Measurements from ENCODE around the gene LAPTM5. TPM values are rescaled to one million over a fixed set of nuclear protein-coding genes. Genes with fewer than 3 reads are reported as not detected.

The LAPTM5 gene
- total RNA-seq, 1 donor from 2014 or later: 0.77 TPM

GRCh38 chr1:30740251-30741238 lies 17.0 kb downstream of the LAPTM5 start:
- Histone ChIP-seq H2AFZ (ENCODE audit: low read depth, low read length) (no peak overlapping the region), H3K27me3 (ENCODE audit: insufficient read depth, low read length) (peaks cover 6% of the 10 kb centered on the region), H3K9ac (ENCODE audit: low read length) (no peak overlapping the region), H3K27ac (ENCODE audit: low read depth, low read length) (no peak overlapping the region), H3K9me3 (ENCODE audit: insufficient read depth, low read depth, low read length) (no peaks in the 10 kb centered on the region), H3K4me2 (ENCODE audit: low read length) (no peak overlapping the region), H3K79me2 (ENCODE audit: insufficient read depth, low read length) (no peaks in the 10 kb centered on the region), H3K36me3 (ENCODE audit: insufficient read depth, low read length) (no peaks in the 10 kb centered on the region), H4K20me1 (ENCODE audit: insufficient read depth, low read length) (no peaks in the 10 kb centered on the region), H3K4me1 (ENCODE audit: insufficient read depth, low read length) (peaks cover 9% of the 10 kb centered on the region), H3K4me3 (ENCODE audit: insufficient read depth, low read depth, low read length) (no peak overlapping the region)
- no peak for FAIRE-seq
- peaks cover 12% of the 10 kb centered on the region for H3K9me3 Mint-ChIP-seq (ENCODE audit: unreplicated experiment)
- no peak for TF ChIP-seq EZH2 (IDR thresholded peaks at IDR 0.05; ENCODE audit: insufficient read depth, low read length)
- TF ChIP-seq CTCF (IDR thresholded peaks at IDR 0.05; ENCODE audit: insufficient read depth, low read depth, low read length): no peak
- H3K4me3 Mint-ChIP-seq (ENCODE audit: unreplicated experiment): no peak overlapping the region
- peaks cover 2% of the 10 kb centered on the region for H3K36me3 Mint-ChIP-seq (ENCODE audit: low read depth, unreplicated experiment)
- H3K4me1 Mint-ChIP-seq (ENCODE audit: low read depth, unreplicated experiment): peaks cover 5% of the 10 kb centered on the region
- no peak for DNase-seq (ENCODE audit: low read depth)
- H3K27ac Mint-ChIP-seq (ENCODE audit: unreplicated experiment): no peak overlapping the region
- peaks cover 26% of the 10 kb centered on the region for H3K27me3 Mint-ChIP-seq (ENCODE audit: low read depth, unreplicated experiment)

GRCh38 chr1:30739601-30740000 lies 18.0 kb downstream of the LAPTM5 start:
- H3K79me2 ChIP-seq (ENCODE audit: insufficient read depth, low read length): no peaks in the 10 kb centered on the region
- no peaks in the 10 kb centered on the region for H4K20me1 ChIP-seq (ENCODE audit: insufficient read depth, low read length)
- H3K36me3 ChIP-seq (ENCODE audit: insufficient read depth, low read length): no peaks in the 10 kb centered on the region
- H3K9ac ChIP-seq (ENCODE audit: low read length): no peak overlapping the region
- Mint-ChIP-seq H3K36me3 (ENCODE audit: low read depth, unreplicated experiment) (peaks cover 2% of the 10 kb centered on the region), H3K27ac (ENCODE audit: unreplicated experiment) (no peak overlapping the region), H3K4me1 (ENCODE audit: low read depth, unreplicated experiment) (peaks cover 5% of the 10 kb centered on the region), H3K27me3 (ENCODE audit: low read depth, unreplicated experiment) (peaks cover 28% of the 10 kb centered on the region), H3K4me3 (ENCODE audit: unreplicated experiment) (no peak overlapping the region), H3K9me3 (ENCODE audit: unreplicated experiment) (peaks cover 12% of the 10 kb centered on the region)
- no peak overlapping the region for H2AFZ ChIP-seq (ENCODE audit: low read depth, low read length)
- H3K9me3 ChIP-seq (ENCODE audit: insufficient read depth, low read depth, low read length): no peaks in the 10 kb centered on the region
- no peak overlapping the region for H3K4me2 ChIP-seq (ENCODE audit: low read length)
- peaks cover 9% of the 10 kb centered on the region for H3K27me3 ChIP-seq (ENCODE audit: insufficient read depth, low read length)
- no peak for TF ChIP-seq CTCF (IDR thresholded peaks at IDR 0.05; ENCODE audit: insufficient read depth, low read depth, low read length)
- no peak for TF ChIP-seq EZH2 (IDR thresholded peaks at IDR 0.05; ENCODE audit: insufficient read depth, low read length)
- no peak overlapping the region for H3K27ac ChIP-seq (ENCODE audit: low read depth, low read length)
- DNase-seq (ENCODE audit: low read depth): no peak
- no peak for FAIRE-seq
- H3K4me1 ChIP-seq (ENCODE audit: insufficient read depth, low read length): peaks cover 9% of the 10 kb centered on the region
- no peak overlapping the region for H3K4me3 ChIP-seq (ENCODE audit: insufficient read depth, low read depth, low read length)
